ENCODE measurements around the gene MCHR1. TPM values are rescaled to one million over a fixed set of nuclear protein-coding genes. Genes with fewer than 3 reads are reported as not detected.
A peak's percentile ranks its signal among the peaks of the same experiment; 100 is the strongest.

MCHR1 gene
- total and polyA plus RNA-seq, 2 experiments from 2014 or later: 0.91 to 2.4 TPM

DNA sequence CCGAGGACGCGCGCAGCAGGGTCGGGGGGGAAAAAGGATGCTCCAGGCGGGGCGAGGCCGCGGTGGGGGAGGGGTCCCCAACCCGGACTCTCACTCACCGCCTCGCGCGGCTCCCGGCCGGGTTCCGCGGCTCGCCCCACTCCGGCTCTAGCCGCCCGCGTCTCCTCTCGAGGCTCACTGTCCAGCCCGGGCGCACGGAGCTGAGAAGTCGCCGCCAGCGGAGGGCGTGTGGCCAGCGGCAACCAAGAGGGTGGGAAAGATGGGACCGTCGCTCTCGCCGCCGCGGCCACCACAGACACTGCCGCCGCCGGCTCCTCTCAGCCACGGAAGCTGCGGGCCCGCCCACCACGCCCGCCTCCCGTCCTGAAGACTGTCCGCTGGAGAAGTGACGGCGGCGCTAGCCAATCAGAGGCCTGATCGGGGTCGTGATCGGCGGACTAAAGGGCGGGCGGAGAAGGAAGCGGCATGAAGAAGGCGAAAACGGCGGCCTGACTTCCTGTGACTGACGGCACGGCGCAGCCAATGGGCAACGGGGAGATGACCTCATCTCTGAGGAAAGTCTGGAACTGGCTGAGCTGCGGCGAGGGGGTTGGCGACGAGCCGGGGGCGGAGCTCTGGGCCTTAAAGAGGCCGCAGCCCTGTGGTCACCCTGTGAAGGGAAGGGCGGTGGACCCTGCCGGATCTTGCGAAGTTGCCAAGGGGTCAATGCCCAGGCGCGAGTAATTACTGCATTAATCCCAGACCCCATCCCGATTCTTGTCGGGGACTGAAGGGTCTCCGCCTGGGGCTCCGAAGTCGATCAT is 42.7 kb upstream of the MCHR1 start, which contains the start of gene MRTFA:
MRTFA (minus strand) TSS at position 340 of the 803 bp plus-strand sequence.
- peak; percentile 85 for TF ChIP-seq CREB1 (CRISPR knock-in tag; IDR thresholded peaks at IDR 0.05; ENCODE audit: low read depth)
- TF ChIP-seq, protein P1, sequence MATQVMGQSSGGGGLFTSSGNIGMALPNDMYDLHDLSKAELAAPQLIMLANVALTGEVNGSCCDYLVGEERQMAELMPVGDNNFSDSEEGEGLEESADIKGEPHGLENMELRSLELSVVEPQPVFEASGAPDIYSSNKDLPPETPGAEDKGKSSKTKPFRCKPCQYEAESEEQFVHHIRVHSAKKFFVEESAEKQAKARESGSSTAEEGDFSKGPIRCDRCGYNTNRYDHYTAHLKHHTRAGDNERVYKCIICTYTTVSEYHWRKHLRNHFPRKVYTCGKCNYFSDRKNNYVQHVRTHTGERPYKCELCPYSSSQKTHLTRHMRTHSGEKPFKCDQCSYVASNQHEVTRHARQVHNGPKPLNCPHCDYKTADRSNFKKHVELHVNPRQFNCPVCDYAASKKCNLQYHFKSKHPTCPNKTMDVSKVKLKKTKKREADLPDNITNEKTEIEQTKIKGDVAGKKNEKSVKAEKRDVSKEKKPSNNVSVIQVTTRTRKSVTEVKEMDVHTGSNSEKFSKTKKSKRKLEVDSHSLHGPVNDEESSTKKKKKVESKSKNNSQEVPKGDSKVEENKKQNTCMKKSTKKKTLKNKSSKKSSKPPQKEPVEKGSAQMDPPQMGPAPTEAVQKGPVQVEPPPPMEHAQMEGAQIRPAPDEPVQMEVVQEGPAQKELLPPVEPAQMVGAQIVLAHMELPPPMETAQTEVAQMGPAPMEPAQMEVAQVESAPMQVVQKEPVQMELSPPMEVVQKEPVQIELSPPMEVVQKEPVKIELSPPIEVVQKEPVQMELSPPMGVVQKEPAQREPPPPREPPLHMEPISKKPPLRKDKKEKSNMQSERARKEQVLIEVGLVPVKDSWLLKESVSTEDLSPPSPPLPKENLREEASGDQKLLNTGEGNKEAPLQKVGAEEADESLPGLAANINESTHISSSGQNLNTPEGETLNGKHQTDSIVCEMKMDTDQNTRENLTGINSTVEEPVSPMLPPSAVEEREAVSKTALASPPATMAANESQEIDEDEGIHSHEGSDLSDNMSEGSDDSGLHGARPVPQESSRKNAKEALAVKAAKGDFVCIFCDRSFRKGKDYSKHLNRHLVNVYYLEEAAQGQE (IDR thresholded peaks at IDR 0.05; ENCODE audit: unreplicated experiment): peak; percentile 18
- no peak for TF ChIP-seq EZH2 (IDR thresholded peaks at IDR 0.05; ENCODE audit: low read depth, unreplicated experiment)
- peak; percentile 94 for TF ChIP-seq POLR2AphosphoS5 (IDR thresholded peaks at IDR 0.05; ENCODE audit: low read depth)
- no peak for TF ChIP-seq ZNF331 (CRISPR knock-in tag; IDR thresholded peaks at IDR 0.05; ENCODE audit: low read depth)
- TF ChIP-seq STAT1 (IDR thresholded peaks at IDR 0.05; ENCODE audit: unreplicated experiment): no peak
- H3K4me1 Mint-ChIP-seq: peaks cover 16% of the 10 kb centered on the region
- H3K4me3 ChIP-seq: peak within 1 kb of the TSS; percentile 90
- H3K9me2 ChIP-seq (ENCODE audit: insufficient read depth): no peaks in the 10 kb centered on the region
- peak within 1 kb of the TSS; percentile 98 for H2AFZ ChIP-seq
- H3K4me3 Mint-ChIP-seq: peak within 1 kb of the TSS; percentile 92
- peaks cover 8% of the 10 kb centered on the region; the same call in 1 of the 2 replicates for H3K4me1 ChIP-seq (ENCODE audit: insufficient read depth)
- peak within 1 kb of the TSS; percentile 98 for H3K4me2 ChIP-seq
- H3K27me3 ChIP-seq (ENCODE audit: insufficient read depth): peaks cover 3% of the 10 kb centered on the region; the same call in 1 of the 2 replicates
- peak within 1 kb of the TSS; percentile 79; the same call in 1 of the 2 replicates for H3K27ac ChIP-seq (ENCODE audit: low read depth)
- H3K36me3 ChIP-seq (ENCODE audit: insufficient read depth): no peaks in the 10 kb centered on the region
- no peaks in the 10 kb centered on the region for H3F3A ChIP-seq (replicated peaks; ENCODE audit: low read depth)
- peaks cover 18% of the 10 kb centered on the region for H3K27me3 Mint-ChIP-seq (ENCODE audit: insufficient read depth, low read depth, poor library complexity)
- peak within 1 kb of the TSS; percentile 80 for H3K27ac Mint-ChIP-seq
- H3K79me2 ChIP-seq (replicated peaks; ENCODE audit: insufficient read depth): peaks cover 43% of the 10 kb centered on the region
- H3K9me3 Mint-ChIP-seq: no peaks in the 10 kb centered on the region
- ATAC-seq (peak; percentile 92), DNase-seq (ENCODE audit: low spot score) (peak; percentile 100)
- no peaks in the 10 kb centered on the region for H3K36me3 Mint-ChIP-seq (ENCODE audit: low read depth)
- peaks cover 22% of the 10 kb centered on the region for H4K20me1 ChIP-seq (replicated peaks; ENCODE audit: insufficient read depth)

DNA sequence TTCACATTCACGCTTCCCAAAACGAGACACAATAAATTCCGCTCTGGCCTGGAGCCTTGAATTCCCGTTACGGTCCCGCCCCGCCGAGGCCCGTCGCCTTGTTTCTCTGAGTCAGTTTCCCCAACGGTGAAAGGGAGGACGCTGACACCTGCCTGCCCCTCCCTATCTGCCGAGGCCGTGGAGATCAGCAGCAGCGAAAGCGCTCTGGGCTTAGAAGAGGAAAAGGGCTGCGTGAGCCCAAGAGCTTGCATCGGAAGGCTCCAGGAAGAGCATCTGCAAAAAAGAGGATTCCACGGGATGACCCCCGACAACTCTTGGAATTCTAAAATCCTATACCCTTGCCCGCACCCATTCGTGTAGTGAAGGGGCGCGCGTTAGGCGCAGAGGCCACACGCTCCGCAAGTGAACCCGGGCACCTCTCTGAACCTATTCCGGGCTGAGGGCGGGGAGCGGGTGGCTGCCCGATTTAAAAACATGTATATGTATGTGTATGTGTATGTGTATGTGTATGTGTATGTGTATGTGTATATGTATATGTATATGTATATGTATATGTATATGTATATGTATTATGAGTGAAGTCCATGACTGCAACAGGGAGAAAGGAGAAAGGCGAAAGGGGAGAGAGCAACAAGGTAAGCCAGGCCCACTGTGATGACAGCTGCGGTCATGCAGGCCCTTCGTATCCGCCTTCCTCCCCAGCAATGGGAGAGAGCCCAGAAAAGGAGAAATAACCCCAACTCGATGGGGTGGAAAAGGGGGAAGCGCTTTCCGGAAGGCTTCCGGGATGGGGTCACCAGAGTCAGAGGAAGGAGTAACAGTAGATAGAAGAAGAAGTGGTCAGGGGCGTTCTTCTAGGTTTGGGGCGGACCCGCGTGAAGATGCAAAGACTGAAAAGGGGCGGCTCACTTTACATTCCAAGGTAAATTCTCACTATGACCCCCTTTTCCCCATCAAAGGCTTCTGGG is 41.8 kb upstream of the MCHR1 start:
- Mint-ChIP-seq H3K4me3 (peak overlapping the region; percentile 92), H3K4me1 (peaks cover 14% of the 10 kb centered on the region), H3K27ac (peak overlapping the region; percentile 80), H3K9me3 (no peaks in the 10 kb centered on the region), H3K27me3 (ENCODE audit: insufficient read depth, low read depth, poor library complexity) (peaks cover 18% of the 10 kb centered on the region), H3K36me3 (ENCODE audit: low read depth) (no peaks in the 10 kb centered on the region)
- H3K4me3 ChIP-seq: peak overlapping the region; percentile 83
- H4K20me1 ChIP-seq (replicated peaks; ENCODE audit: insufficient read depth): peaks cover 22% of the 10 kb centered on the region
- no peaks in the 10 kb centered on the region for H3K36me3 ChIP-seq (ENCODE audit: insufficient read depth)
- ATAC-seq (peak; percentile 2), DNase-seq (ENCODE audit: low spot score) (peak; percentile 37)
- H3K4me1 ChIP-seq (ENCODE audit: insufficient read depth): peaks cover 8% of the 10 kb centered on the region; the same call in 1 of the 2 replicates
- peaks cover 35% of the 10 kb centered on the region for H3K79me2 ChIP-seq (replicated peaks; ENCODE audit: insufficient read depth)
- no peaks in the 10 kb centered on the region for H3K9me2 ChIP-seq (ENCODE audit: insufficient read depth)
- H3F3A ChIP-seq (replicated peaks; ENCODE audit: low read depth): no peaks in the 10 kb centered on the region
- peaks cover 3% of the 10 kb centered on the region; the same call in 1 of the 2 replicates for H3K27me3 ChIP-seq (ENCODE audit: insufficient read depth)
- peak overlapping the region; percentile 98 for H3K4me2 ChIP-seq
- H3K27ac ChIP-seq (ENCODE audit: low read depth): peak overlapping the region; percentile 79; the same call in 1 of the 2 replicates
- H2AFZ ChIP-seq: peak overlapping the region; percentile 98
- TF ChIP-seq STAT1 (IDR thresholded peaks at IDR 0.05; ENCODE audit: unreplicated experiment): no peak
- TF ChIP-seq, protein P2, sequence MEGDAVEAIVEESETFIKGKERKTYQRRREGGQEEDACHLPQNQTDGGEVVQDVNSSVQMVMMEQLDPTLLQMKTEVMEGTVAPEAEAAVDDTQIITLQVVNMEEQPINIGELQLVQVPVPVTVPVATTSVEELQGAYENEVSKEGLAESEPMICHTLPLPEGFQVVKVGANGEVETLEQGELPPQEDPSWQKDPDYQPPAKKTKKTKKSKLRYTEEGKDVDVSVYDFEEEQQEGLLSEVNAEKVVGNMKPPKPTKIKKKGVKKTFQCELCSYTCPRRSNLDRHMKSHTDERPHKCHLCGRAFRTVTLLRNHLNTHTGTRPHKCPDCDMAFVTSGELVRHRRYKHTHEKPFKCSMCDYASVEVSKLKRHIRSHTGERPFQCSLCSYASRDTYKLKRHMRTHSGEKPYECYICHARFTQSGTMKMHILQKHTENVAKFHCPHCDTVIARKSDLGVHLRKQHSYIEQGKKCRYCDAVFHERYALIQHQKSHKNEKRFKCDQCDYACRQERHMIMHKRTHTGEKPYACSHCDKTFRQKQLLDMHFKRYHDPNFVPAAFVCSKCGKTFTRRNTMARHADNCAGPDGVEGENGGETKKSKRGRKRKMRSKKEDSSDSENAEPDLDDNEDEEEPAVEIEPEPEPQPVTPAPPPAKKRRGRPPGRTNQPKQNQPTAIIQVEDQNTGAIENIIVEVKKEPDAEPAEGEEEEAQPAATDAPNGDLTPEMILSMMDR (conservative IDR thresholded peaks at IDR 0.05; ENCODE audit: low read depth in 2 of 2): no peak
- no peak for TF ChIP-seq NANOG (IDR thresholded peaks at IDR 0.05; ENCODE audit: borderline replicate concordance)
- no peak for TF ChIP-seq EZH2 (IDR thresholded peaks at IDR 0.05; ENCODE audit: low read depth, unreplicated experiment)
- TF ChIP-seq ZNF114 (CRISPR knock-in tag; IDR thresholded peaks at IDR 0.05): no peak
- TF ChIP-seq, protein P1 (IDR thresholded peaks at IDR 0.05; ENCODE audit: unreplicated experiment): no peak
- no peak for TF ChIP-seq ZNF331 (CRISPR knock-in tag; IDR thresholded peaks at IDR 0.05; ENCODE audit: low read depth)
- TF ChIP-seq JUNB (IDR thresholded peaks at IDR 0.05; ENCODE audit: unreplicated experiment): no peak
- no peak for TF ChIP-seq EZH2phosphoT487 (IDR thresholded peaks at IDR 0.05; ENCODE audit: unreplicated experiment)

Measured in GM23338 (cell line).